GM23248 (cell line): ENCODE measurements around the gene MRAS.

Experiments used
- EZH2 ChIP-seq: fragments of 200-600 bp; sonication (generic); IDR thresholded peaks from 2 replicates; pipeline ENCODE4 v1.6.1; 2018; ENCODE audit warnings: antibody characterized with exemption, mild to moderate bottlenecking; ENCODE audit not compliant: insufficient read depth, poor library complexity, severe bottlenecking
- EZH2phosphoT487 ChIP-seq: fragments of 200-600 bp; sonication (generic); IDR thresholded peaks from 2 replicates; pipeline ENCODE4 v1.6.1; 2018; ENCODE audit warnings: antibody characterized with exemption, moderate library complexity, mild to moderate bottlenecking, low read depth; ENCODE audit not compliant: insufficient read depth

DNA sequence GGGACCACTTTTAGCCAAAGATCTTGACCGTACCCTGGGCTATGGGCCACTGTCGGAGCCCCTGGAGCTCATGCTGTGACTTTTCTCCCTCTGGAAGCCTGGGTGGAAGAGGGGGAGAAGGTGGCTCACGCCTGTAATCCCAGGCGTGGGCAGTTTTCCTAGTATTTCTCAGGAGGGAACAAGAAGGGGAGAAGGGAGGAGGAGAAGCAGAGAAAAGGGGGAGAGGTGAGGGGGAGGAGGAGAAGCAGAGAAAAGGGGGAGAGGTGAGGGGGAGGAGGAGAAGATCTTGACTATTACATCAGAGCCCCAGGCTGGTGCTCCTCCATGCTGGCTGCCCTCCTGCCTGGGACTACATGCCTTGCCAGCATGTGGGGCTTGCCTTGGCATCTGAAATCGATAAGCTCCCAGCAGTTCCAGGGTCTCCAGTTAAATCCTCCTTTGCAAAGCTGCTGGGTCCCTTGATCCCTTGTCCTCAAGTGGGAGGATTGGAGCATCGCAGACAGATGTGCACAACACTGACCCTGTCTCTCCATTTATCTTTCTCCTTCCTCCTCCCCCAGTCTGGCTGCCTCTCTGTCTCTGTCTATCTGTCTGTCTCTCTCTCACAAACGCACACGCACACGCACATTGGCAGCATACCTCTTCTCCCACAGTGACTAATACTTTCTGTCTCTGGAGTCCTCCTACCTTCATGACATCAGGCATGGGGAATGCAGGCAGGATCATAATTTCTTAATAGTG, 41.6 kb downstream of the MRAS start:
- TF ChIP-seq EZH2phosphoT487 (no peak), EZH2 (no peak)
